SK-MEL-5 (cell line): ENCODE measurements around the gene STX16. TPM values are rescaled to one million over a fixed set of nuclear protein-coding genes. Genes with fewer than 3 reads are reported as not detected.
"Not testable (repeated sequence)": the region's sequence is repeated elsewhere in the genome, so short reads cannot be mapped to it uniquely, and the experiment has no call there.

Experiments used
- DNase-seq: peaks from one replicate; pipeline ENCODE4 v3.0.0-alpha.2; 2016; ENCODE audit warnings: low read depth, low spot score
- in situ Hi-C: cut with HindIII; loops from 2 replicates; pipeline ENCODE4 v1.10.0; 2016; ENCODE audit warnings: low sequenced_read_pairs, high pct_unique_total_duplicates, low pct_unique_long_range_greater_than_20kb
- total RNA-seq: library from RNA; depleted of rRNA; stranded (reverse); fragments of >200 nt; shearing (Covaris generic); gene quantifications from 2 replicates; pipeline ENCODE4 v1.2.3, GENCODE V29; 2014

STX16 gene
- total RNA-seq, 1 experiment from 2014 or later: 16.9 TPM

DNA sequence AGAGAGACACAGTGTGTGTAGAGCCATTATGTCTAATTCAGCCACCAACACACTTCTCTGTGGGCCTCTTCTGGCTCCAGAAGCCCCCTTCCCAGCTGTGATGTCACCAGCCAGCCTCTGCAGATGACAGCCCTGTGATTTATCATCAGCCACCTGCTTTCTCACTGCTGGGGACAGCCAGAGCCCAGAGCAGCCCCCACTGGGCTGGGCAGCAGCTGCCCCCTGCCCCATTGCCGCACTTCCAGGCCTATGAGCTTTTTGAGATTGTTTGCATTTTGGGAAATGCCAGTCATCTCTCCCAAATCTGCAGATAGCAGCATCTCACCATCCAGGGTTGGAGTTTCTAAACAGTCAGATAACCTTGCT is 21.9 kb upstream of the STX16 start:
- no peak for DNase-seq
- in situ Hi-C loops: loop anchor here (25.0 kb wide), 1 partner anchor 392 kb away; the partner anchor contains the start of gene ANKRD60

DNA sequence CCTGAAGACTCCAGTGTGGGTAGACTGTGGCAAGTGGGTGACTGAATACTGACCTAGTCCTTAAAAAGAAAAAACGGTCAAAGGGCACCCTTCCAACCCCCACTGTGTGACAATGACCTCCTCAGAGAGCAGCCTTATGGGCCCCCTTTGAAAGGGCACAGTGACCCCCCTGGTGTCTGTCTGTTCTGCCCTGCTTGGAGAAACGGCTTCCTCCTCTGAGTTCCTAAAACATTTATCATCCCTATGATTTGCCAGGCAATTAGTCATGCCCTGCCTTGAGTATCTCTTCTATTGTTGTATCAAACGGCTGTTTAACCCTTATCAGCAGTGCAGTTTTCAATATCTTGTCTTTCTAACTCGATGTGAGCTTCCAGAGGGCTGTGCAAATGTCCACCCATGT is 21.0 kb upstream of the STX16 start:
- in situ Hi-C loops: loop anchor here (25.0 kb wide), 1 partner anchor 393 kb away; the partner anchor contains the start of gene ANKRD60
- DNase-seq: no peak

DNA sequence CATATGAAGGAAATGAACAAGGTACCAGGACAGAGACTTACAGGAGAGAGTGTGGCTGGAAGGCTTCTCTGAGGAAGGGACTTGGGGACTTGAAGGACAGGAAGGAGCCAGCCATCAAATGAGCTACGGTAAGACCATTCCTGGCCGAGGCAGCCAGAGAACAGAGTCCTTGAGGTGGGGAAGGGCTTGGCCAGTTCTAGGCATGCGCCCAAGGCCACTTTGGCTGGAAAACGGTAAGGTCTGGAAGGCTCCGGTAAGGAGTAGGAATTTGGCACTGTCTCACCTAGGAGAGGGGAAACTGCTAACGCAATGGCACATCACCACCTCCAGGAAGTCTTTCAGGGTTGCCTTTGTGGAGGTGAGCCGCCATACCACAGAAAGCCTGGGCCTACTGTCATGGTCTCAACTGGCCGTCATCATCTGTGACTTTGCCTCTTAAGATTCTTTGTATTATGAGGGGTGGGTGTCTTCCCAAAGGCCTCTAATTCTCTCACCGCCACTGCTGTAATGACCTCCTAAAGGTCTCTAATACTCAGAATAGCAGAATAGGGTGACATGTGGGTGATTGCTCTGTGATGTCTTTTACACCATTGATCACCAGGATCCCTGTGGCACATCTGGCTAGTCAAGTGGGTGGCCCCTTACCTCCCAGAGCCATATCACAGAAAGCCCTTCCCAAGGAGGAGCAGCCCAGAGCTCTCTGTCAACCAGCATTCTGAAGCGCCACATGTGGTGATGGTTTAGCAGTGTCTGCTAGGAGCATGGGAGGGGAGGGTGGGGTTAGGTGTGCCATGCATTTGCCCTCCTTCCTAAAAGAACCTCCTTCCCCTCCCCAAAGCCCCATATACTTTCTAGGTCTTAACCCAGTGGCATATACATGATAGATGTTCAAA is 17.7 kb upstream of the STX16 start:
- in situ Hi-C loops: loop anchor here (25.0 kb wide), 1 partner anchor 396 kb away; the partner anchor contains the start of gene ANKRD60
- DNase-seq: no peak

DNA sequence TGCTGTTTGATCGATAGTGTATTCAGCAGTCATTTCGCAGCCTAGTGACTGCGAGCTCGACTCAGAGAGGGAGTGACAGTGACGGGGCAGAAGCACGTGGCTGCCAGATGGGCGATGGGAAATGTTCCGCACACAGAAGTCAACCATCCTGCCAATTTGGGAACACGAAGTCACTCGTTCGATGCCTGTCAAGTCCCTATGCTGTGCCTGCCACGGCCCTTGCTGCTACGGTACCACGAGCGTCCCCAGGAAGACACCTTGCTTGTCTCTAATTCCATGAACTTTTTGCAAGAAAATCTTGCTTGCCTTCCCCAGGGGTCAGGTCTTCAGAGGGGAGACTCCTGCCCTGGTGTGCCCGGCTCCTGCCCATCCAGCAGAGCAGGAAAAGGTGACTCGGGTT is 17.0 kb upstream of the STX16 start:
- DNase-seq: no peak
- in situ Hi-C loops: loop anchor here (25.0 kb wide), 1 partner anchor 397 kb away; the partner anchor contains the start of gene ANKRD60

DNA sequence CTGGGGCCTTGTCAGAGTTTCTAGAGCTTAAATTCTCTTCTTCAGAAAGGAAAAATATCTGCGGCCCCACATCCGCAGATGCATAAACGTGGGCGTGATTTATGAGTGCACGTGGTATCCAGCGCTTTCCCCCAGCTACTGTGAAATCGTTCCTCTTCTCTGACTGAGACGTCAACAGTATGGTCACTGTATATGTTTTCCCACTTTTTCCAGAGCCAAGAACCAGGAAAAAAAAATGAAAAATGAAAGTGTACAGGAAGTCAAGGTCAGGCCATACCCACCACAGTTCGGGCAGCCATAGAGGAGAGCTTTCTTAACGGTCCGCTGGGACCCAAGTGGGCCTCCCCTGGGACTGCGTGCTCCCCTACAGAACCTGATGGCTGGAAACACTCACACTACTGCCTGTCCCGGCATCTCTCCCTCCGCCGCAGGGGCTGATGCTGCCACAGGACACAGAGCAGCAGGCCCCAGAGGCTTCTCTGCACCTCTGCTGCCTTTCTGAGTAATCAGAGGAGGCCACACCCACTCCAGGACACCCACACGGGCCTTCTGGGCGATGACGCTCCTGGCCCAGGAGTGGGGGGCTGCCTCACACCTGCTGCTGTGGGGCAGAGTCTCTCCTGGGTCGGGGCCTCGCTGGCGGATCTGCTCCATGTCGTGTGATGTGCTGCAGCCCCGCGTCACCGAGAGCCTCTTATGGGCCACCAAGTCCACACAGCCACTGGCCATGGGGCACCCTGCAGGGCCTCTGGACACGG is 16.4 kb upstream of the STX16 start:
- in situ Hi-C loops: loop anchor here (25.0 kb wide), 1 partner anchor 397 kb away; the partner anchor contains the start of gene ANKRD60
- no peak for DNase-seq

DNA sequence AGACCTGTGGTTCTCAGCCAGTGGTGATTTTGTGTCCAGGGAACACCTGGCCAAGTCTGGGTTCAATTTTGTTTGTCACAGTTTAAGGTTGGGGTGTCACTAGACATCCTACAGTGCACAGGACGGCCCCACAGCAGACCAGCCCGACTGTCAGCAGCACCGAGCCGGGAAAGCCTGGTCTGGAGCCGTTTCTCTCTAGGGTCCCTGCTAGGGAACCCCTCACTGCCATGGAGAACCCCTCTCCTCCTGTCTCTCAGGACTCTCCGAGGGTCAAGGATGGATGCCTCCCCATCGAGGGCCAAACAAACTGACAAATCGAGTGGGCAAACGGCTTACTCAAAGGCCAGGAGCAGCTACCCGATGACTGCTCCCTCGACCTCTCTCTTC is 15.8 kb upstream of the STX16 start:
- no peak for DNase-seq
- in situ Hi-C loops: loop anchor here (25.0 kb wide), 1 partner anchor 398 kb away; the partner anchor contains the start of gene ANKRD60

DNA sequence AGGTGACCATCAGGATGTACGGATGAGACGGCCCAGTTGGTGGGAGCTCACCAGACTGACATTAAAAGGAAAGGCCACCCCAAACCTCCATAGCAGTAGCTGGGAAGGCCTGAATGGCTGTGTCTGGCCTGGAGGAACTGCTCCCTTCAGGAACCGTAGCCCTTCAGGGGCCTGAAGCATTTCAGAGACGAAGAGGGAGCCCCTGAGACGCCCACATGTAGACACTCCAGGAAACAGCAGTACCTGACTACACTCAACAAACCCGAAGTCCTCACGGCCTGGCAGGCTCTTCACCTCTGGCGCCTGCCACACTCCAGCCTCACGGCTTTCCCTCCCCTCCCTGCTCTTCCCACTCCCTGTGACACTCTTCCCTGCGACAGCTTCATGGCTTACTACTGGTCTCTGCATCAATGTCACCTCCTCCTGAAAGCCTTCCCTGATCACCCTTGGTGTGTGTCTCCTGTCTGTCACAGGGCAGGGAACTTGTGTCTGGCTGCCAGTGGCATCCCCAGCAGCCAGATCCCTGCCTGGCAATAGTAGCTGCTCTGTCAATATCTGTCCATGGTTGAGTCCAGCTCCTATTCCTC is 14.6 kb upstream of the STX16 start:
- in situ Hi-C loops: loop anchor here (25.0 kb wide), 1 partner anchor 399 kb away; the partner anchor contains the start of gene ANKRD60
- no peak for DNase-seq

DNA sequence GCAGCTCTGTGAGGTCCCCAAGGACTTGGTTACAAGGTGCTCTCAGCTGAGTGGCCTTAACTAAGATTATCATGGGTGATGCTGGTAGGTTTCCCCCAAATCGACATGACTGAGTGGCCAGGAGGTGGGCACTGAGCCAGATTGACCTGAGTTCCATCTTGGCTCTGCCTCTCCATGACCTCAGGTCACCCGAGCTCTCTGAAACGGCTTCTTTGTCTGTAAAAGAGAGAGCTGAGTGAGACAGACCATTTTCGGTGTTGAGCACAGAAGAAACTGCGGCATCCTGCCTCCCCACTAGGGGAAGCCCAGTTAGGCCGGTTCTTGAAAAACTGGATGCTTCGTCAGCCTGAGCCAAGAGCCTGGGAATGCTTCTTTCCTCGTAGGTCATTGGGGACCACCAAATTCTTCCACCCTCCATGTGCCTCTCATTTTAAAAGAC is 14.1 kb upstream of the STX16 start:
- no peak for DNase-seq
- in situ Hi-C loops: loop anchor here (25.0 kb wide), 1 partner anchor 400 kb away; the partner anchor contains the start of gene ANKRD60

DNA sequence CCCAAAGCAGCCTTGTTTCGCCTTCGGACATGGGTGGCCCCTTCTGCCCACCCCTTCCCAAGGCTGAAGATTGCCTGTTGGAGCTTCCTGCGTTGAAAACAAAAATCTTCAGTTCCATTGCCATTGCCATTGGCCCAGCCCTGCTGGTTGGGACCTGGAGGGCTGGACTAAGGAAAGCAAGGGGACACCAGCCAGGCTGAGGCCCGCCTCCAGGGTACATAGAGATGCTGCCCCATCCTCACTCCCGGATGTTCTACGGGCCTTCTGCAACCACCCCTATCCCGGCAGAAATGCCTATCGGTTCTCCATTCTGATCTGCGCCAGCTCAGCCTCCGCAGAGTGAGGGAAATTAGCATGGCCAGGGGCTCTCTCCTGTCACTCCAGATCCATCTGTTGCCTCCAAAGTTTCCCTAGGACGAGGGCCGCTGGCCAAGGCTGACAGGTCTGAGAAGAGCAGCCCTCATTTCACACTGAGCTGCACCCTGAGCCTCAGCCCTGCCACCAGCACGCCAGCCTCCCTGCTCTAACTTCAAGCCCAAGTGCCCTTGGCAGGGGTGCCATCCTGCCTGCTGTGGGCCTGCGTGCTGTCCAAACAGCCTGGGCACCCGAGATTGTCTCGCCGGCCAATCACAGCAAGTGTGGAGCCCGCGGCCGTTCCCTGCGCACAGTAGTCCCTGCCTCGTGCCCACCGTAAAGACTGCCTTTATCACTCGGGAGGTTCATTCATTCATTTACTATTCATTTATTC is 13.4 kb upstream of the STX16 start:
- in situ Hi-C loops: loop anchor here (25.0 kb wide), 1 partner anchor 400 kb away; the partner anchor contains the start of gene ANKRD60
- no peak for DNase-seq

DNA sequence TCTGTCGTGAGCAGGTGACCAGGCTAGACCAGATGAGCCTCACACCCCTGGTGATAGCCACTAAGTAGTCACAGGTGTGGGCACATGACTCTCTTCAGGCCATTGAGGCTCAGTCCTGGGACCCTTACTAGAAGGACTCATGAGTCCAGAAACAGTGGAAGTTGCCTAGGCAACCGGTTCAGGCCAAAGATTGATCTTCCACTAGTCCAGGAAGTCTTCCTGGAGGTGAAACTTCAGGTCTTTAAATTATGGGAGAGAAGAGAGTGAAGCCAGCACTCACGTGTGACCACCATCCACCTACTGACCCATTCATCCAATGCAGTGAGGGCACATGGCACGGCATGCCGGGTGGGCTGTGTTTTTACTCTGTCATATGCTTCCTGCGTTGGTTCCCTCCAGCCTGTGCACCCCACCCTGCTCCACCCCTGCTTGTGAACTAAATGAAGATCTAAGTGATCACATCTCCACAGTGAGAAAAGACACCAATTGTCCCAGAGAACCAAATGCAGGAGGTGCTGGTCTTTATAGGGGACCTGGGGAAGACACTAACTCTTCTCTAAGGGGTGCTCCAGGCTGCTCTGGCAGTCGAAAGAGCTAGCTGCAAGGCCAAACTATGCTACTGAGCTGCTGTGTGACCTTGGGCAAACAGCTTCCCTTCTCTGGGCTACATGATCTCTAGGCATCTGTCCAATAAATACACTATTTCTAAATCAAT is 12.5 kb upstream of the STX16 start:
- DNase-seq: no peak
- in situ Hi-C loops: loop anchor here (25.0 kb wide), 1 partner anchor 401 kb away; the partner anchor contains the start of gene ANKRD60

DNA sequence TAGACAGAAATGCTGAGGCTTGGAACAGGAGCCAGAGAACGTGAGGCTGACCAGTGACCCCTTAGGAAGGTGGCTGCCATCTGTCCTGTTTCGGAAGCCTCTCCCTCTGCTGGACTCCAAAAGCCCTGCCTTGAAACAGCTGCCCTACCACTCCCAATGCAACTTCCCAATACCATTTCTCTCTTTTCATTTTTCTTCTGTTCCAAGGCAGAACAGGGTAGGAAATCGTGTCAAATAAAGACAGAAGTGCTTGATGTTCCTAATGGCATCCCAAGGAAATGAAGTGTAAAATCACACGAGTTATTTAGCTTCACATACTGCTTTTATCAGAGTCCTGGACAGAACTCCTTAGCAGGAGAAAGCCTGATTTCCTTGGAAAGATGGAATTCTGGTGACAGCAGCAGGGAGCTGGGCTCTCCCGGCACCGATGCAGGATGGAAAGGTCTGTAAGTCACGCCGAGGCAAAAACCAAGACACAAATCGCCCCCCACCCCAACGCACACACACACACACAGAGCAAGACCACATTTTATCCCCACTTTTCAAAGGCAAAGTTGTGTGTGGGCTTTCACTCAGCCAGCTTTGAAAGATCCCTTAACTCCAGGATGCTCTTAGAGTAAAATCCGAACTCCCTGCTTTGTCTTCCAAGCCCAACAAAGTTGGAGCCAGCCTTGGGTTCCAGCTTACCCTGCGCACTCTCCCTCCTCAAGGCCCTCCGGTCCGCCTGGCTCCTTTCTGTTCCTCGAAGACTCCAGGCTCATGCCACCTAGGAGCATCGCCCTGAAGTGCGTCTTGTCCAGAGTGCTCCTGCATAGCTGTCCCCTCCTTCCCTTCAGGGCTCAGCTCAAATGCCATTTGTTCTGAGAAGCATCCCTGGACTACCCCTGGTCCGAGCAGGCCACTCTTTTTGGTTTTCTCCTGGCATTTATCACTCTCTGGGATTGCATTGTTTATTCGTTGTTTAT is 11.6 kb upstream of the STX16 start:
- no peak for DNase-seq
- in situ Hi-C loops: loop anchor here (25.0 kb wide), 1 partner anchor 402 kb away; the partner anchor contains the start of gene ANKRD60

DNA sequence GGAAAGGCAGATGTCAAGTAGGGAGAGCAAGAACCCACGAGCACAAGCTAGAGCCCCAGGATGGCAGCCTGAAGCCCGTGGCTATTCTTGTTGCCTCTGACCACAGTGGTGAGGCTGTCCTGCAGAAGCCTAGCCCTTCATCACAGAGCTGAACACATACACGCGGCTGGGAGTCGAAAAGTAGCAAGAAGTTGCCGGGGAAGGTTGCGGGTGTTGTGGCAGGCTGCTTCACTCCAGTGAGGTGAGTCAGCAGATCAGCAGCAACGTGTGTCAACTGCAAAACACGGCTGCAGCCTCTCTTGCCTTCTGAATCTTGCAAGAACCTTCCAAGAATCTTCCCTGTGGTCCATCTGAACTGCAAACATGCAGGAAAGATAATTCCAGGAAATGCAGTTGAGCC is 10.6 kb upstream of the STX16 start:
- no peak for DNase-seq
- in situ Hi-C loops: loop anchor here (25.0 kb wide), 1 partner anchor 403 kb away; the partner anchor contains the start of gene ANKRD60

DNA sequence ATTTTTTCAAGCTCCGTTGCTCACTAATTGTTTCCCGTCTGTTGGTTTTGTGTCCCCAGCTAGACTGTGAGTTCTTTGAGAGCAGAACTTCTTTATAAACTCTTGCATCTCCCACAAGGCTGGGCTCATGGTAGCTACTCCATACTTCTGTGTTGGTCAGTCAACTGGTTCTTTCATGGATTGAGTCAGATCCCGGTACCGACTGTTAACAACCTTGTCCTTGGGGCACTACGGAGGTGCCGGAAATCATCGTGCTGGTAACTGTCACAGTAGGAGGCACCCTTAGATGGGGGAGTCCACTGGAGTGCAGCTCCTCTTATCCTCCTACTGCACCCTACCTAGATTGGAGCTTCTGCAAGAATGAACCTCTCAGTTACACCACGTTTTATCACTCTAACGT is 8.6 kb upstream of the STX16 start:
- no peak for DNase-seq
- in situ Hi-C loops: loop anchor here (25.0 kb wide), 1 partner anchor 405 kb away; the partner anchor contains the start of gene ANKRD60

DNA sequence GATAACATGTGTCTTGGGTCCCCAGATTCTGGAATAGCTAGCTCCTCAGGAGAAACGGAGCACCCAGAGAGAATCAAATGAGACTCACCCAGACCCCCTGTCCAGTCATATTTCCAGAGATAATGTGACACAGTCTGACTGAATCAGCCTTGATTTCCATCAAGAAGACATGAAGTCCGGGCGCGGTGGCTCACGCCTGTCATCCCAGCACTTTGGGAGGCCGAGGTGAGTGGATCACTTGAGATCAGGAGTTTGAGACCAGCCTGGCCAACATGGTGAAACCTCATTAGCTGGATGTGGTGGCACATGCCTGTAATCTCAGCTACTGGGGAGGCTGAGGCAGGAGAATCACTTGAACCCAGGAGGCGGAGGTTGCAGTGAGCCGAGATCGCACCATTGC is 8.2 kb upstream of the STX16 start:
- not testable (repeated sequence) for DNase-seq
- in situ Hi-C loops: loop anchor here (25.0 kb wide), 1 partner anchor 406 kb away; the partner anchor contains the start of gene ANKRD60

DNA sequence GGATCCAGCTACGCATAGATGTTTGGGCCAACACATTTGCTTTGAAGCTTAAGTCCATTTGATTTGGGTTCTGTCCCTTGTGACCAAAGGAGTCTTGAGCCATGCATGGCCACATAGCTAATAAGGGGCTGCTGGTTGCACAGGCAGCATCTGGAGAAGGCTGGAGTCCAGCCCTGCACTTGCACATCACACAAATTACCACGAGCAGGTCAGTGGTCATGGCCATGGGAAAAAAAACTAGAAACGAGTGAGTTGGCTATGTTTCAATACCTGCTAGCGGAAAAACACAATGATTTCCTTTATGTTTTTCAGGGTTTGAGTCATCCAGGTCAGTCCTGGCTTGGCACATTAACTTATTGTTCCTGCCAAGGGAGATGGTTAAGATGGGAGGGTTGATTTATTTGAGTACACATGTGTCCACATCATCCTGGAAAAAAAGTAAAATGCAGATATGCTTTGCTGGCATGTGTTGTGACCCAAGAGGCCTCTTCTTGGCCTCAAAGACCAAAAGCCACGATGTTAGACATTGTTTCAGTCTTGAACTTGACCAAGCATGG is 5.6 kb upstream of the STX16 start:
- DNase-seq: no peak
- in situ Hi-C loops: loop anchor here (25.0 kb wide), 1 partner anchor 408 kb away; the partner anchor contains the start of gene ANKRD60
